ENCODE measurements around the gene TLE2. TPM values are rescaled to one million over a fixed set of nuclear protein-coding genes. Genes with fewer than 3 reads are reported as not detected.
"Not testable (repeated sequence)": the region's sequence is repeated elsewhere in the genome, so short reads cannot be mapped to it uniquely, and the experiment has no call there.

Gene TLE2
- polyA plus RNA-seq, 4 donors = 28.8 to 52.5 (median 44.5) TPM

- no peak for DNase-seq (ENCODE audit: low read depth in 4 of 4, low spot score in 2 of 4)
Observed at GRCh38 chr19:2988568-2988967, 40.5 kb downstream of the TLE2 start.

- no peak for DNase-seq (ENCODE audit: low read depth in 4 of 4, low spot score in 2 of 4)
Observed at GRCh38 chr19:2987797-2988196, 41.3 kb downstream of the TLE2 start.

- no peak for DNase-seq (ENCODE audit: low read depth in 4 of 4, low spot score in 2 of 4)
Observed at GRCh38 chr19:2986951-2987524, 42.0 kb downstream of the TLE2 start.

- DNase-seq (ENCODE audit: low read depth in 4 of 4, low spot score in 2 of 4) = no peak
Observed at GRCh38 chr19:2984215-2984528, 44.9 kb downstream of the TLE2 start.

GRCh38 chr19:2983351-2984214 is 45.5 kb downstream of the TLE2 start:
- DNase-seq (ENCODE audit: low read depth in 4 of 4, low spot score in 2 of 4) = no peak

GRCh38 chr19:2982983-2983350 is 46.1 kb downstream of the TLE2 start:
- DNase-seq (ENCODE audit: low read depth in 4 of 4, low spot score in 2 of 4) = no peak

- DNase-seq (ENCODE audit: low read depth in 4 of 4, low spot score in 2 of 4) = no peak
Observed at GRCh38 chr19:2982561-2982960, 46.5 kb downstream of the TLE2 start.

GRCh38 chr19:2981898-2982297 is 47.2 kb downstream of the TLE2 start:
- no peak for DNase-seq (ENCODE audit: low read depth in 4 of 4, low spot score in 2 of 4)

GRCh38 chr19:2978772-2979171 is 50.3 kb downstream of the TLE2 start:
- DNase-seq (ENCODE audit: low read depth in 4 of 4, low spot score in 2 of 4) = no peak

GRCh38 chr19:2978166-2978767 is 50.8 kb downstream of the TLE2 start:
- no peak for DNase-seq (ENCODE audit: low read depth in 4 of 4, low spot score in 2 of 4)

- DNase-seq (ENCODE audit: low read depth in 4 of 4, low spot score in 2 of 4) = no peak
Observed at GRCh38 chr19:2977746-2978138, 51.3 kb downstream of the TLE2 start.

GRCh38 chr19:2977001-2977745 is 51.9 kb downstream of the TLE2 start, which contains the start of gene TLE6:
Gene TLE6 (plus strand): TSS chr19:2977564. CDS start chr19:2978234, 670 bp downstream.
- peak in 3 of 4 donors; percentile 87 to 89 (median 88) for DNase-seq (ENCODE audit: low read depth in 4 of 4, low spot score in 2 of 4)

GRCh38 chr19:2976609-2977000 is 52.5 kb downstream of the TLE2 start:
- DNase-seq (ENCODE audit: low read depth in 4 of 4, low spot score in 2 of 4) = no peak

- DNase-seq (ENCODE audit: low read depth in 4 of 4, low spot score in 2 of 4) = no peak
Observed at GRCh38 chr19:2974342-2975041, 54.6 kb downstream of the TLE2 start.

GRCh38 chr19:2973229-2973628 is 55.9 kb downstream of the TLE2 start:
- DNase-seq (ENCODE audit: low read depth in 4 of 4, low spot score in 2 of 4) = no peak

- no peak for DNase-seq (ENCODE audit: low read depth in 4 of 4, low spot score in 2 of 4)
Observed at GRCh38 chr19:2970201-2970835, 58.8 kb downstream of the TLE2 start.

- DNase-seq (ENCODE audit: low read depth in 4 of 4, low spot score in 2 of 4) = no peak
Observed at GRCh38 chr19:2969104-2969504, 60.0 kb downstream of the TLE2 start.

GRCh38 chr19:2967972-2968371 is 61.1 kb downstream of the TLE2 start:
- DNase-seq (ENCODE audit: low read depth in 4 of 4, low spot score in 2 of 4) = no peak

- no peak for DNase-seq (ENCODE audit: low read depth in 4 of 4, low spot score in 2 of 4)
Observed at GRCh38 chr19:2964874-2965273, 64.2 kb downstream of the TLE2 start.

- not testable (repeated sequence) for DNase-seq (ENCODE audit: low read depth in 4 of 4, low spot score in 2 of 4)
Observed at GRCh38 chr19:2963631-2964030, 65.4 kb downstream of the TLE2 start.

All from left renal cortex interstitium (tissue), 4 donors.